ENCODE results near the gene NRAS.

NRAS gene

GRCh38 chr1:114737314-114737849 is 20.8 kb upstream of the NRAS start:
- H3K4me3 ChIP-seq = no peak overlapping the region
- H3K27ac ChIP-seq = no peak overlapping the region
- H3K36me3 ChIP-seq = peaks cover 55 to 79% (median 62%) of the 10 kb centered on the region in 3 donors
- intact Hi-C loops (cut with DNase I; ENCODE audit: low total_unique reads) = no loop called here
- TF ChIP-seq, protein P1, sequence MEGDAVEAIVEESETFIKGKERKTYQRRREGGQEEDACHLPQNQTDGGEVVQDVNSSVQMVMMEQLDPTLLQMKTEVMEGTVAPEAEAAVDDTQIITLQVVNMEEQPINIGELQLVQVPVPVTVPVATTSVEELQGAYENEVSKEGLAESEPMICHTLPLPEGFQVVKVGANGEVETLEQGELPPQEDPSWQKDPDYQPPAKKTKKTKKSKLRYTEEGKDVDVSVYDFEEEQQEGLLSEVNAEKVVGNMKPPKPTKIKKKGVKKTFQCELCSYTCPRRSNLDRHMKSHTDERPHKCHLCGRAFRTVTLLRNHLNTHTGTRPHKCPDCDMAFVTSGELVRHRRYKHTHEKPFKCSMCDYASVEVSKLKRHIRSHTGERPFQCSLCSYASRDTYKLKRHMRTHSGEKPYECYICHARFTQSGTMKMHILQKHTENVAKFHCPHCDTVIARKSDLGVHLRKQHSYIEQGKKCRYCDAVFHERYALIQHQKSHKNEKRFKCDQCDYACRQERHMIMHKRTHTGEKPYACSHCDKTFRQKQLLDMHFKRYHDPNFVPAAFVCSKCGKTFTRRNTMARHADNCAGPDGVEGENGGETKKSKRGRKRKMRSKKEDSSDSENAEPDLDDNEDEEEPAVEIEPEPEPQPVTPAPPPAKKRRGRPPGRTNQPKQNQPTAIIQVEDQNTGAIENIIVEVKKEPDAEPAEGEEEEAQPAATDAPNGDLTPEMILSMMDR (IDR thresholded peaks at IDR 0.05) = no peak
- peaks cover 0 to 11% (median 0%) of the 10 kb centered on the region in 4 donors for H3K4me1 ChIP-seq
- H3K9me3 ChIP-seq = no peaks in the 10 kb centered on the region
- no peaks in the 10 kb centered on the region for H3K27me3 ChIP-seq
- DNase-seq = no peak

GRCh38 chr1:114735479-114735878 is 18.9 kb upstream of the NRAS start:
- Histone ChIP-seq H3K36me3 (peaks cover 71 to 93% (median 72%) of the 10 kb centered on the region in 3 donors), H3K27me3 (no peaks in the 10 kb centered on the region), H3K4me3 (no peak overlapping the region), H3K27ac (no peak overlapping the region), H3K9me3 (no peaks in the 10 kb centered on the region), H3K4me1 (peaks cover 0 to 6% (median 0%) of the 10 kb centered on the region in 4 donors)
- intact Hi-C loops (cut with DNase I; ENCODE audit: low total_unique reads) = no loop called here
- TF ChIP-seq, protein P1 (IDR thresholded peaks at IDR 0.05) = no peak
- no peak for DNase-seq

GRCh38 chr1:114729782-114730181 is 13.2 kb upstream of the NRAS start:
- peaks cover 0 to 10% (median 5%) of the 10 kb centered on the region in 4 donors for H3K4me1 ChIP-seq
- TF ChIP-seq, protein P1 (IDR thresholded peaks at IDR 0.05) = no peak
- no peaks in the 10 kb centered on the region for H3K27me3 ChIP-seq
- DNase-seq = no peak
- no peaks in the 10 kb centered on the region for H3K9me3 ChIP-seq
- no peak overlapping the region for H3K27ac ChIP-seq
- peaks cover 89 to 98% (median 91%) of the 10 kb centered on the region in 3 donors for H3K36me3 ChIP-seq
- intact Hi-C loops (cut with DNase I; ENCODE audit: low total_unique reads) = no loop called here
- H3K4me3 ChIP-seq = no peak overlapping the region

GRCh38 chr1:114728553-114728952 is 12.0 kb upstream of the NRAS start:
- Histone ChIP-seq H3K4me3 (no peak overlapping the region), H3K27me3 (no peaks in the 10 kb centered on the region), H3K9me3 (no peaks in the 10 kb centered on the region), H3K36me3 (peaks cover 89 to 98% (median 92%) of the 10 kb centered on the region in 3 donors), H3K27ac (no peak overlapping the region), H3K4me1 (peaks cover 0 to 21% (median 5%) of the 10 kb centered on the region in 4 donors)
- no peak for DNase-seq
- intact Hi-C loops (cut with DNase I; ENCODE audit: low total_unique reads) = no loop called here
- TF ChIP-seq, protein P1 (IDR thresholded peaks at IDR 0.05) = no peak

DNA sequence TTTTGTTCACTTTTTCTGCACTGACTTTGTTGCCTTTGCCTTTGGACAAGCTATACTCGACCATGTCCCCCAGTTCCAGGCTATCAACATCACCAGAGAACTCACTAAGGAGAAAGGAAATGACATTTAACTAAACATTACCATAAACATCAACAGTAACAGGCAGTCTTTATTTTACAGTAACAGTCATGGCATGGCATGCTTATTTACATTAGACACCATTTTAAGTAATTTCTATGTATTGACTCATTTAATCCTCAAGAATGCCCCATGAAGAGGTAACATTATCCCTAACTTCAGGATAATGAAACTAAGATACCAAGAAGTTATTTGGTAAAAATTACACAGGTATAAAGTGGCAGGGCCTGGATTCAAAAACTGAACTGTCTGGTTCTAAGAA is 8.7 kb upstream of the NRAS start:
- no peak overlapping the region for H3K27ac ChIP-seq
- intact Hi-C loops (cut with DNase I; ENCODE audit: low total_unique reads) = no loop called here
- H3K9me3 ChIP-seq = no peaks in the 10 kb centered on the region
- TF ChIP-seq, protein P1 (IDR thresholded peaks at IDR 0.05) = no peak
- peaks cover 89 to 98% (median 93%) of the 10 kb centered on the region in 3 donors for H3K36me3 ChIP-seq
- H3K4me3 ChIP-seq = no peak overlapping the region
- no peaks in the 10 kb centered on the region for H3K27me3 ChIP-seq
- no peak for DNase-seq
- H3K4me1 ChIP-seq = peaks cover 0 to 20% (median 5%) of the 10 kb centered on the region in 4 donors
